GM18873 (cell line): ENCODE data around the gene PYGB.
"Not testable (repeated sequence)": the region's sequence is repeated elsewhere in the genome, so short reads cannot be mapped to it uniquely, and the experiment has no call there.

Source experiments
- ATAC-seq: cut with Tn5 transposase; IDR thresholded peaks from one replicate; pipeline ENCODE4 v1.9.1; 2021; ENCODE audit warnings: mild to moderate bottlenecking, moderate library complexity, moderate number of reproducible peaks; ENCODE audit not compliant: unreplicated experiment, low FRiP score

Gene PYGB

DNA sequence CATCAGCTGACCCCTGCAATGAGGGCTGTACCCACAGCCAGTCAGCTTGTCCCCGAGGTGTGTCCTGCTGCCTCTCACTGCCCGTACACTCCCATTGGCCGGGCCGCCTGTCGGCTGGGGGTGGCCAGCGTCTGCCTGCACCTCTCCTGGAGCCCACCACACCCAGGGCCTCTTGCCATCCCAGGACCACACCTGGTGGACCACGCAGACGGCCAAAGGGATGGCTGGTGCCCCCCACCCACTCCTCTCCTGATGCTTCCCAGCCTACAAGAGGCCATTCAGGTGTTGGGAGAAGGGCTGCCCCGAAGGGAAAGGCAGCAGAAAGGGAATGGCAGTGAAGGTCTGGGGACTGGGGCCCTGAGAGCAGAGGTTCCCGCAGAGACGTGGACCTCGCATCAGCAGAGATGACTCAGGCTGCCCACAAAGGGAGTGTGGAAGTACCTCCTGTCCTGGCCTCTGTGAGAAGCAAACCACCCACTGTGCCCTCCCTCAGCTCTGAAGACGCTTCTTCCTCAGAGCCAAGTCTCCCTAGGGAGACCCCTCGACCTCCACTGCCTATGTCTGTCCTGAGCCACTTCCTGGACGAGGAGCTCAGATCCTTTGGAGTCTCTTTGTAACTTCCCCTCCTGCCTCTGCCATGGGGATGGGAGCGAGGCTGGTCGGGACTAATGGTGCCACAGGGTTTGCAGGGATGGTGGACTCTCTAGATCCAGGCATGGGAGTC is 60.9 kb downstream of the PYGB start:
- ATAC-seq: no peak

GRCh38 chr20:25309395-25310267 is 61.7 kb downstream of the PYGB start:
- ATAC-seq: no peak

DNA sequence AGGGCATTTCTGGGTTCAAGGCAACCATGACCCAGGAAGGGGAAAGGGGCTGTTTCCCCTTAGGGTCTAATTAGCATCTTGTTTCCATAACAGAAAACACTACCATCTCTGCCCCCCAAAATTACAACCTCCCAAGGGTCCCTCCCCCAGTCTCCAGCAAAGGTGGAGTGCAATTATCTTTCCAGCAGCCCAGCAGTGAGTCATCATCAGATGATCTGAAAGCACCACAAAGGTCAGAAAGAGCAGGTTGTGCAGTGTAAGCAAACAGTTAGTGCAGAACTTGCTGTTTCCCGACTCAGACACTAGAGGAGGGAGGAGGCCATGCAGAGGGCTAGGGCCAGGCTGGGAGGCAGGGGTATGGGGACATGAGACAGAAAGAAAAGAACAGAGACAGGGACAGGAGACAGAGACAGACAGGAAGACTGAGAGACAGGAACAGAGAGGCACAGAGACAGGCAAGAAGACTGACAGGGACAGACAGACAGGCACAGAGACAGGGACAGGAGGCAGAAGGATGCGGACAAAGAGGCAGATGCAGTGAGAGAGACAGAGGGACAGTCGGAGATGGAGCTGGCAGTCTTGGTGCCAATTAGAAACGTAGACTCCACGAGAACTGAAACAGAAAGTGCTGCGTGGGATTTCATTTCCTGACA is 62.5 kb downstream of the PYGB start:
- ATAC-seq: peak; percentile 95

GRCh38 chr20:25310921-25311728 is 63.2 kb downstream of the PYGB start:
- no peak for ATAC-seq

DNA sequence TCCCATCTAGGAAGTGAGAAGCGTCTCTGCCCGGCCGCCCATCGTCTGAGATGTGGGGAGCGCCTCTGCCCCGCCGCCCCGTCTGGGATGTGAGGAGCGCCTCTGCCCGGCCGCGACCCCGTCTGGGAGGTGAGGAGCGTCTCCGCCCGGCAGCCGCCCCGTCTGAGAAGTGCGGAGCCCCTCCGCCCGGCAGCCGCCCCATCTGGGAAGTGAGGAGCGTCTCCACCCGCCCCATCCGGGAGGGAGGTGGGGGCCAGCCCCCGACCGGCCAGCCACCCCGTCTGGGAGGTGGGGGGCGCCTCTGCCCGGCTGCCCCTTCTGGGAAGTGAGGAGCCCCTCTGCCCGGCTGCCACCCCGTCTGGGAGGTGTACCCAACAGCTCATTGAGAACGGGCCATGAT is 64.8 kb downstream of the PYGB start:
- ATAC-seq: not testable (repeated sequence)

GRCh38 chr20:25313593-25313992 is 65.7 kb downstream of the PYGB start:
- no peak for ATAC-seq

- ATAC-seq: no peak
These were observed 66.9 kb downstream of the PYGB start for GRCh38 chr20:25314497-25315417.

DNA sequence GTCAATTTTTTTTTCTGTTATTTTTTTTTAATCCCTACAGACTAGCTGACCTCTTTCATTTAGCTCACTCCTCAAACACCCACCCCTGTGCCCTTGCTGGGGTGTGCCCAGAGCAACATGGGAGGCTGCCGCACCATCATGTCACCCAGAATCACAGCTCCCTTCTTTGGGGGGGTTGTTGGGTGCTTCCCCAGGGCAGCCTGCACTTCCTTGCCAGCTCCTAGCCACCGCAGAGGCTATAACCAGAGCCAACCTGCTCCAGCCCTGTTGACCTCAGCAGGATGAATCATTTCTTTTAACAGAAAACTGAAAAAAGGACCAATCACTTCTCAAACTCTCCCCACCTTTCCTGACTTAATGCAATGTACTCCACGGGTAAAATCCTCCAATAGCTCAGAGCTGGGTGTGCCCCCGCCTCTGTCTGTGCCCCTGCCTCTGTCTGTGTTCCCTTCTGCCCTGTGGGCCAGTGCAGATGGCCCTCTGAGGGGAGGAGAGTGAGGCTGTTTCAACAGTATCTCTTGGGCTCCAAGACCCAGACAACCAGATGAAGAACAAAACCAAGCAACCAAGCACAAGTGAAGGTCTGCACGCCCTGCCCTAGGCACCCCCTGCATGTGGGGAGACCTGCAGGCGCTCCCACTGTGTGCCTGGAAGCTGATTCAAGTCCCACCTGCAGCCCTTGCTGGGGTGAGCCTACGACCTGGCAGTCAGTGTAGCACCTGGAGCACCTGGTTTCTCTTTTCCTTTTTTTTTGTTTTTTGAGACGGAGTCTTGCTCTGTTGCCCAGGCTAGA is 67.7 kb downstream of the PYGB start:
- ATAC-seq: no peak

DNA sequence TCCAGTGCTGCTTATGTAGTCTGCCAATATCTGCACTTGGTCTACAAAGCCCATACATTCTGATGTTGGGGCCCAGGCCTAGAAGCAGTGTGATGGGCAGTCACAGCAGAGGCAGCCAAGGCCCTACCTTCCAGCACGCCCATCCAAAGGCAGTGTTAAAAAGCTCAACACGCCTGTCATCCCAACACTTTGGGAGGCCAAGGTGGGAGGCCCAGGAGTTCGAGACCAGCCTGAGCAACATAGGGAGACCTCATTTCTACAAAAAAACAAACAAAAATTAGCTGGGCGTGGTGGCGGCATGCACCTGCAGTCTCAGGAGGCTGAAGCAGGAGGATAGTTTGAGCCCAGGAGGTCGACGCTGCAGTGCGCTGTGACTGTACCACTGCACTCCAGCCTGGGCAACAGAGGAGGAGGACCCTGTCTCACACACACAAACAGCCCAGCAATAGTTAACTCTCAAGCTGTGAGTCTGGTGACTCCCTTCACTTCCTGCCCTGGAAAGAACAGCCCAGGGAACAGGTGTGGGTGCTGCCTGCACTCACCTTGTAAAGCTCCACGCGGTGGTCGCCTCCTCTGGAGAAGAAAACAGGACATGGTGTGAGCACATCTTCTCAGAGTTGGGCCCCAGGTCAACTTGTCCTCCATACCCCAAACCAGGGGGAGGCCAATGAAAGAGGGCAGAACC is 68.8 kb downstream of the PYGB start:
- ATAC-seq: no peak

GRCh38 chr20:25317351-25318075 is 69.6 kb downstream of the PYGB start:
- ATAC-seq: no peak

GRCh38 chr20:25318471-25319240 is 70.8 kb downstream of the PYGB start:
- peak; percentile 93 for ATAC-seq

DNA sequence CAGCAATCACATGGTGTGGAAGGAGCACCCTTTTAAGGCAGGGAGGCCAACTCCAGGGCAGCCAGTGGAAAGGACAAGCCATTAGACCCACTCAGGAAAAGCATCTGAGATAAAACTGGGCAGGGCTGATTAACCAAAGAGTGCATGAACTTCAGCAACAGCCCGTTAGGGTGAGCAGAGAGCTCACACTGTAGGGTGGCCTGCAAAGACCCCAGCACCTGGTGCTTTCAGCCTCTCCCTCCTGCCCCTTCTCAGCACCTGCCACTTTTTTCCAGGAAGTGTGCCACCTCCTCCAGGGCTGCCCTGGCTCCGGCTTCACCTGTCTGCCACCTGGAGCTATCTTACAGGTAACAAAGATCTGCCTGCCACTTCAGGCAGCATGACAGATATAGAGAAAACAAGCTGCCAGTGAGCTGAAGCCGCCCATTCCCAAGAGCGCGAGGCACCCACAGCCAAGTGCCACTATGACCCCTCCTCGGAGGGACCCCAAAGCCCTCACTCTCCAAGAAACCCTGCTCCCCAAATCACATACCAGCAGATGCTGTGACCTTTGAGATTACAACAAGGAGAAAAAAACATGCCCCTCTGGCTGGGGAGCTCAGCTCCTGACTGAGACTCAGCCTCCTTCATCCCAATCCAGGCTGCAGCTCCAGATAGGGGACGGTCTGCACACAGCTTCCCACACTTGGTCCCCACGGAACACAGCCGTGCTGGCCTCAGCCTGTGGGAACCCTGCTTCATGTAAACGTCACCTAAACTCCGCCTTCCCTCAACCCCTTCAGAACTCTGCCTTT is 71.6 kb downstream of the PYGB start:
- ATAC-seq: peak; percentile 4

DNA sequence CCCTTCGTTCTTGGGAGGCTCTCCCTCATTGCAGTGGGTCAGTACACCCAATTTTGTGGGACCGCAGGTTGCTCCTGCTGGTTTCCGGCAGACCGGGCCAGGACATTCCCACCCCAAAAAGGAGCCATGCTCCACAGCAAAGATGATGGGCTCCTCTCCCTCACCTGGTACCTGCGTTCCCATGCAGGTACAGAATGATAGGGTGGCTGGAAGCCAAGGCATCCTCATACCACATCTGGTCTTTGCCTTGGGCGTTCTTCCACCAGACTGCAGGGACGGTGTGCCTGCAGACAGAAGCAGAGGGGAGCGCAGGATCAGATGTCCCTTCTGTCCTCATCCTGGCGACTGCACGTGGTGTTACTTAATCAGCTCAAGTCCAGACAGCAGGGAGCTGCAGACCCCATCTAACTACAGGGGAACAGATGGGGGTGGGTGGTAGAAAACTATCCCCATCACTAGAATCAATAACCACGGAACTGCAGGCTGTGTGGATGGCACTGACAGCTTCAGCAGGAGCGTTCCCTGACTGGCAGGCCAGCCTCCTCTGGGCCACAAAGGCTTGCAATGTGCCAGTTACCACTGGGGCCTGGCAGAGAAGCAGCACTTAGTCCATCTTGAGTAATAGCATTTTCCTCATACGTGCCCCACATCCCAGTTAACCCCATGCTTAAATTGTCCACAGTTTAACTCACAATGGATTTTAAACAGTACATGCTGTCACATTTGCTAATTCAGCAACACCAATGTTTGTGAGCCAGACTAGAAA is 72.3 kb downstream of the PYGB start:
- ATAC-seq: no peak

DNA sequence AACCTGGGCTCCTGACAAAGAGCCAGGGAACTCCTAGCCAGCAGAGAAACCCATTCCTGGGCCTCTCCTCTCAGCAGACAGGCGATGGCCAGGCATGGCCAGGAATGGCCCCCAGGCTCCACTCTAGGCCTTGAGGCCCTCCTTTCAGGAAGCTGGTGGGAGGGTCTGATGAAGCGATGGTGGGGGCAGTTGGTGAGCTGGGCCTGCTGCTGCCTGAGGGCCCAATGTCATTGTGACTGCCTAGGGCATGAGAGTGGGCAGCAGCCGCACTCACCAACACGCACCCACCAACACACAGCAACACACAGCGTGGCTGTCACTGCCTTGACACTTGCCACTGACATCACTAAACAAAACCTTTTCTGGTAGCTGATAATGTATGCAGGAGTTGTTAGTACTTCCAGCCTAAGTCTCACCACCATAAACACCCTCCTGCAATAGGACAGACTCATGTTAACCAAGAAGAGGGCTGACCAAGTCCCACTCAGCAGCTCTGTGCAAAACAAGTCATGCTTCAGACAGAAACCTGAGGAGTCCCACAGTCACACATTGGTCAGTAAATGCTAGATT is 73.5 kb downstream of the PYGB start:
- ATAC-seq: no peak

DNA sequence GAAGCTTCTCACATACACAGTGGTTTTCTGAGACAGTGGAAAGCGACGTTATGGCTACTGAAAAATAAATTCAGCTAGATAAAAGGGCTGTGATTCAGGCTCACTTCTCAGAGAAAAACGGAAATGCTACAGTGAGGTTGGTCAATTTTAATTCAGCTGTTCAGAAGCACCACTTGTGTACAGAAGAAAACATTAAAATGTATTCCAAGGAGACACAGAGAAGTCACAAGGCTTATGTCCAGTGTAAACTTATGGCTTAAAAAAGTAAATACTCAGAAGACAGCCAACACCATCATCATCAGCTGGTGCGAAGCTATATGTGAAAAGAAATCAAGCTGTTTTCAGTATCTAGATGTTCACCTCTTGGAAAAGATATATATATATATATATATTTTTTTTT is 74.1 kb downstream of the PYGB start:
- no peak for ATAC-seq
